Transverse colon (tissue), 3 donors: ENCODE measurements around the gene ADCY2.

Experiments
- CTCF ChIP-seq, 5 experiments: fragments of 200-600 bp in 3 of 5; fragments of 450-650 bp in 2 of 5; sonication (generic) in 3 of 5; IDR thresholded peaks; 1 replicate in 2 of 5; 2 replicates in 3 of 5; pipeline ENCODE4 v1.5.1; 2016 to 2017; ENCODE audit warnings: antibody characterized with exemption in 5 of 5, inconsistent platforms in 3 of 5, mild to moderate bottlenecking in 2 of 5, moderate library complexity in 1 of 5
- POLR2A ChIP-seq: fragments of 450-650 bp; IDR thresholded peaks from one replicate; pipeline ENCODE4 v1.6.1; 2016; ENCODE audit warnings: antibody characterized with exemption, mild to moderate bottlenecking, moderate library complexity

GRCh38 chr5:7868427-7868772 is 472.5 kb downstream of the ADCY2 start:
- TF ChIP-seq POLR2A (no peak), CTCF (IDR thresholded peaks at IDR 0.05) (no peak)
